NCI-H1930 (cell line): ENCODE data around the gene TRAK2.
"Not testable (repeated sequence)": the region's sequence is repeated elsewhere in the genome, so short reads cannot be mapped to it uniquely, and the experiment has no call there.

Experiments used
- DNase-seq, 2 experiments: peaks; one replicate each; lab custom pipeline; 2025; lab: John Stamatoyannopoulos, UW

The TRAK2 gene

DNA sequence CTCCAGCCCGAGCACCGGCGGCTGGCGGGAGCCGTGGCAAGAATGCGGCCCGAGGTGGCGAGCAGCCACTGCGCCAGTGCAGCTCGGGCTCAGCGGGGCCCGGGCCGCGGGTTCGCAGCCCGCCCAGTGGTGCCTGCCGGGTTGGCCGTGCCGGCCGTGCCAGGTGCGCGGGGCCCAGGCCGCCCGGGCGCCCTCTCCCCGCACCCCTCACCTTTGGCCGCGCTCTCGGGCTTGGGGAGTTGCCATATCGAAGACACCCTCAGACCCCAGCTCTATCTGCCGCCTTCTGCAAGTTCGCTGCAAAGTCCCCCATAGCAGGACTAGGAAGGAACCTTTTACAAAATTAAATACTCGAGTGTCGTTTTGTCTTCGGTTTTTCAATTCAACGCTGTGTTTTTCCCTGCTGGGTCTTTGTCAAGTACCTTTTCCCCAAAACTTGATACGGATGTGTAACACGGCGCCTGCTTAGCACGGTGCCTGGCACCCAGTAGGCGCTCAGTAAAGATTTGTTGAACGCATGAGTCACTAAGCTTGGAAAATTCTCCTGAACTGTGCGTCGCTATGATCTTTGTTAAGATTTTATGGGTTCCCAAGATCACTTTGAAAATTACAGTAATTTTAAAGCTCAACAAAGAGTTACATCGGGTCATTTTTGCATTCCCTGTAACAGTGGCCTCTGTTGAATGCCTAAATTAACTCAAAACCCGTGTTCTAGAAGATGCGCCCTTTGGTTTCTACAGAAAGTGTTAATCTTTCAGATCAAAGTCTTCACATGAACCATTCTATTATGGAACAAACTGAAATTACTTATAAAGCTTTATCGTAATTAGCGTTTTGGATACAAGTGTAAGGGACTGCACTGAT is 1.0 kb upstream of the TRAK2 start:
- no peak for DNase-seq

- no peak for DNase-seq
Measured at GRCh38 chr2:201450954-201451291, 335 bp downstream of the TRAK2 start.

DNA sequence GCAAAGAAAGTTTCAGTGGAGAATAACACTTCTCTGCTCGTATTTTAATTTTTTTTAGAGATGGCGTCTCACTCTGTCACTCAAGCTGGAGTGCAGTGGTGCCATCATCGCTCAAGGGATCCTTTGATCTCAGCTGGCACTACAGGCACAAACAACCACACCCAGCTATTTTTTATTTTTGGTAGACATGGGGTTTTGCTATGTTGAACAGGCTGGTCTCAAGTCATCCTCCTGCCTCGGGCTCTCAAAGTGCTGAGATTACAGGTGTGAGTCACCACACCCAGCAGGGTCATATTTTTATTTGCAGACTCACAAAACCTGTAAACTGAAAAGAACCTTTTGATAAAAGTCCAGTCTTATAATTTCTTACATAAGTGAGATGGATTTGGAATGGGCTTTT is 2.6 kb downstream of the TRAK2 start:
- DNase-seq, result no peak

DNA sequence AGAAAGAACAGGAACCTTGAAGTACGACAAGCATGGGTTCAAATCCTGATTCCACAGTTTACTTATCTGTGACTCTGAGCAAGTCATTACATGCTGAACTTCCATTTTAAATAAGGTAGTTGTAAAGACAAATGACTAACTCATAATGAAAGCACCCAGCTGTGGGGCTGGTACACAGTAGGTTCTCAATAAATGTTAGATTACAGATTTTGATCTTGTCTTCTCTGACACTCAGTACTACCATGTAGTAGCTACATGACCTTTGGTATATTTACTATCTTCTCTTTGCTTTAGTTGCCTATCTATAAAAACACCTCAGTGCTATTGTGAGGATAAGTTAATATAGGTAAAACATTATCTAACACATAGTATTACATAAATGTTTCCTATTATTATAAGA is 3.2 kb downstream of the TRAK2 start:
- no peak for DNase-seq

DNA sequence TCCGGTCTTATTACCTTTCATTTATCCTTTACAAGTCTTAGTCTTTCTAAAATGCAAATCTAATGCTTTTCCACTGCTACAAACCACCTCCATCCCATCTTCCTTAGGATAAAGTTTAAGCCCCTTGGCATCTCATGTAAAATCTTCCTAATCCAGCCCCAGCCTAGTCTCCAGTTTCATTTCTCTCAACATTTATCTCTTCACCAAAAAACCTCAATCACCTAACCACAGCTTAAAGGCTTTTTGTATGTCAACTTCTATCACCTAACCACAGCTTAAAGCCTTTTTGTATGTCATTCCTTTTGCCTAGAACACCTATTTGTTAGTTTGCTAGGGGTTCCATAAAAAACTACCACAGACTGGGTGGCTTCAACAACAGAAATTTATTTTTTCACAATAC is 4.2 kb downstream of the TRAK2 start:
- DNase-seq, result no peak

DNA sequence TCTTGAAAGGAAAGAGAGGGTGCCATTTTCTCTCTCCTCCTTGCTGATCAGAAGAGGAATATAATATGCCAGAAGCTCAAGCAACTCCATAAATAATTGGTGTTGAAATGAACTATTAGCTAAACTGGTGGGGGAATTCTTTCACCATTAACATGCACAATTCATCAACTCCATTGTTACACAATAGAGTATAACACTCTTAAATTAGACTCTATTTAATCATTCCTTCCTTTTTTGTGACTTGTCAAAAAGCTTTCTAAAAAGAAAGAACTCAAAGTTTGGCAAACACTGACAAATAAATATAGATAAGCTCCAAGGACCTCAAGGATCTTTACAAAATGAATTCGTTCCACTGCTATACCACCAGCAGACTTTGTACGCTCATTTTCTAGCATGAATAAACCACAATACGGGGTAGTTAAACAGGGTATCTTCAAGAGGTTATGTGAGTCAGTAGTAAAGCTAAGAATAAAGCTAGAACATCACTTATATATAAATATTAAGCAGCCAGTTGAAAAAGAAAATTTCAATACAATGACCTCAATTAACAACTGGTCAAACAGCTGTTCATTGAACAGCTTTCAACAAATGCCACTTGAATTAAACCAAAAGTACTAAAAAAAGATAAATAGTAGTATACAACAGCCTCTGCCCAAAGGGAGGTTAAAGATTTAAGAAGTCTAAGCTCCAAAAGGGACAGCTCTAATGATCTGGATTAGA is 6.4 kb downstream of the TRAK2 start:
- DNase-seq, result no peak

- no peak for DNase-seq
Measured at GRCh38 chr2:201441409-201441808, 9.8 kb downstream of the TRAK2 start.

DNA sequence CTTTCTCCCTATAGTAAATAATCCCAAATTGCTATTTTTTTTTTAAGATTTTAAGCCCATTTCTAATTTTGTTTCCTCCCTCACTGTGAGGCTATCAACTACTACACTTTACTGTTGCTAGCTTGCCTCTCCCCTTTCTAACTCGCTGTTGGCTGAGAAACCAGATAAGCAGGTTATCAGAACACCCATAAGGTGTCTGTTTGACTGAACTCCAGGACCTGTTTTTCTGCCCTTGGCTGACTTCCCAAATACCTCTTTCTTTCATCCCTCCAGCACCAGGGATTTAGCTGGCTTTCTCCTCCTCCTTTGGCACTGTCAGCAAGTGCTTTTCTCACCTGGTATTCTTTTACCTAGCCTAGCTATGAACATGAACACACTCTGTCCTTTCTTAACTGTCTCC is 11.1 kb downstream of the TRAK2 start:
- DNase-seq, result no peak

GRCh38 chr2:201439336-201439922 is 11.8 kb downstream of the TRAK2 start:
- not testable (repeated sequence) for DNase-seq

- DNase-seq, result no peak
Measured at GRCh38 chr2:201436141-201436540, 15.1 kb downstream of the TRAK2 start.

GRCh38 chr2:201433394-201433995 is 17.8 kb downstream of the TRAK2 start:
- no peak for DNase-seq

DNA sequence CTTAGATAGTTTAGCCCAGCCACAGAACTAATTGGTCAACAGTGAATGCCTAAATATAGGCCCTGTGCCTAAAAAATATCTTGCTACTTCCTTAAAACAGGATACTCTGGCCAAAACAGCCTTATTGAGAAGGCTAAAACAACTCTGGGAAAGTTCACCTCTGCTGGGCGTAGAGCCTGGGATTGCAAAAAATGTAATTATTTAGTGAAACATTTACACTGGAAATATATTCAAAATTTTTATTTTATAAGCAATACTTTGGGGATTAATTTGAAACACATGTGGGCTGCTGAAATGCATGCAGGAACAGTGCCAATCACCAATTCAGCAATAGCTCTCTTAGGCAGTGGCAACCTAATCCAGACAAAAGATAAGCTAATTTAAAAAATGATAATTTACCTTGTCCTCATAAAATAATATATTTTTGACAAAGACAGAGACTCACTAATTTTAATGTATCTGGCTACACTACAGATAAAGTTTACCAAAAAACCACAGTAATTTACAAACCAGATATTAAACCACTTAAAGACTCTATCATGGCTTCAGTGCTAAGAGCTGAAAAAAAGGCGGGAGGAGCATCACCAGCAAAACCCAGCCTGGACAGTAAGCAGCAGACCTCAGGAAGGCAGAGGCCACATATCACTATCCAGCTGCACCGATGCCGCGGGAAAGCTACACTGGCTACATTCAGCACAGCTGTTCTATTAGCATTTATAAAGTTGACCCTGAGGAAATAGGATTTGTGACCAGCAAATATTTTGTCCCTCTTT is 18.5 kb downstream of the TRAK2 start:
- DNase-seq, result no peak

GRCh38 chr2:201432038-201432620 is 19.1 kb downstream of the TRAK2 start:
- no peak for DNase-seq

DNA sequence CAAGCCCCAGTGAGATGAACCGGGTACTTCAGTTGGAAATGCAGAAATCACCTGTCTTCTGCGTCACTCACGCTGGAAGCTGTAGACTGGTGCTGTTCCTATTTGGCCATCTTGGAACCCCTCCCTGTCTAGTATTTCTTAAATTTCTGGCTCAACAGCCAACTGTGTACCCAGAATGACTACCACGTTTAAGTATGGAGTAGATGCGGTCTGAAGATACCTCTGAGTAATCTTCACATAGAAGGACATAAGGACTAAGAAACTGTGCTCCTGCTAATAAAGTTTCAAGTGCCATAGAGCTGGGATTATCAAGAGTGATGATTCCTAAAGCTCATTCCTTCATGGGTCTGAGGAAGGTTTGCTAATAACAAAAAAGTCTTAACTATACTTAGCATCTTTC is 20.4 kb downstream of the TRAK2 start:
- DNase-seq, result no peak

GRCh38 chr2:201430322-201430721 is 20.9 kb downstream of the TRAK2 start:
- not testable (repeated sequence) for DNase-seq

GRCh38 chr2:201429835-201430234 is 21.4 kb downstream of the TRAK2 start:
- not testable (repeated sequence) for DNase-seq

- not testable (repeated sequence) for DNase-seq
Measured at GRCh38 chr2:201428366-201428765, 22.9 kb downstream of the TRAK2 start.

DNA sequence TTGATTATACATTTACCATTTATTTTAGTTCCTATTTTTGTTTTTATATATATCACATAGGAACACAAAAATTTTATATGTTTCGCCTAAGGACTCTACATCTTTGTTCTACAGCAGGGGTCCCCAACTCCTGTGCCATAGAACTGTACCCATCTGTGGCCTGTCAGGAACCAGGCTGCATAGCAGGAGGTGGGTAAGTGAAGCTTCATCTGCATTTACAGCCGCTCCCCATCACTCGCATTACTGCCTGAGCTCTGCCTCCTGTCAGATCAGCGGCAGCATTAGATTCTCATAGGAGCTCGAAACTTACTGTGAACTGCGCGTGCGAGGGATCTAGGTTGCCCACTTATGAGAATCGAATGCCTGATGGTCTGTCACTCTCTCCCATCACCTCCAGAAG is 25.3 kb downstream of the TRAK2 start:
- DNase-seq, result no peak

DNA sequence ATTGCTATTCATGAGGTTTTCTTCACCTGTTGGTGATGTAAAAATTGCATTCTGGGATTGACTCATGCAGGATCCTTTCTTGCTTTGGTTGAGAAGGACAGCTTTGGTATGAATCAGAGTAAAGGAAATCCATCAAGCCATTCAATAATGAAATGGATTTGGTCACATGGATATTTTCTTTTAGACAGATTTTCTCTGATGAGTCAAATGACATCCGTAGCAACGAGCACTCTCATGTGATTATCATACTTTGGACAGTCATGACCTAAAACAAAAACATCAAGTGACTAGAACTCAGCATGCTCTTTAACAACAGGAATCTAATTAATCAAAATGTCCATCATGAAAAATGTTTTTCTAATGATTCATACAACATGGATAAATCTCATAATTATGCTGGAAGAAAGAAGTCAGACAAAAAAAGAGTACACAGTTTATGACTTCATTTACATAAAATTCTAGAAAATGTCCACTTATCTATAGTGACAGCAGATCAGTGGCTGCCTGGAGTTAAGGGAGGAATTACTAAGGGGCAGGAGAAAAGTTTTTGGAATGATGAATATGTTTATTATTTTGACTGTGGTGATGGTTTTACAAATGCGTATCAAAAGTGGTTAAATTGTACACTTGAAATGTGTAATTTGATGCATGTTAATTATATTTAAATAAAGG is 30.7 kb downstream of the TRAK2 start:
- no peak for DNase-seq

DNA sequence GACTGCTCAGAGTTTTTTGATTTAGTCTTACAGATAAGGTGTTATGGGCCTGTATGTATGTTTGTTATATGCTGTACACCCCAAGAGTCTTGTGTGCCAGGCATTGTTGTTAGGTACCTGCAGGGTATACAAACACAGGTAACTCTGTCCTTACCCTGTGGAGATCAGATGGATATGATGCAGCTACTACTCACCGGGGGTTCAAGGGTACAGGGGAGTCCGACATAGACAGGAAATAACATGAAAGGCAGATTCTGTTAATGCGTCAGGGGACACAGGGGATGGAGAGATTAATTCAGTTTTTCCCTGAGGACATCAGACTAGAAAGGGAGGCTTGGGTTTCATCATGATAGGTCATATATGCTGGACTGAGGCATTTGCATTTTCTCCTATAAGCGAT is 31.3 kb downstream of the TRAK2 start:
- DNase-seq, result no peak

GRCh38 chr2:201419057-201419635 is 32.1 kb downstream of the TRAK2 start:
- no peak for DNase-seq
